Skeletal muscle tissue (tissue), 4 donors: Measurements from ENCODE around the gene RNLS. TPM values are rescaled to one million over a fixed set of nuclear protein-coding genes. Genes with fewer than 3 reads are reported as not detected.

ENCODE experiments used
- H3K27ac ChIP-seq: one replicate; pipeline ENCODE4 v1.7.0; 2013; ENCODE audit warnings: mild to moderate bottlenecking, low read depth, low read length, inconsistent platforms
- H3K27me3 ChIP-seq, 3 donors: one replicate each; pipeline ENCODE4 v1.7.0; 2013; ENCODE audit warnings: low read length in 3 of 3; ENCODE audit not compliant: control insufficient read depth in 3 of 3, insufficient read depth in 3 of 3
- H3K36me3 ChIP-seq, 3 donors: one replicate each; pipeline ENCODE4 v1.7.0; 2013; ENCODE audit warnings: low read length in 3 of 3; ENCODE audit not compliant: control insufficient read depth in 3 of 3, insufficient read depth in 3 of 3
- H3K4me1 ChIP-seq, 3 donors: one replicate each; pipeline ENCODE4 v1.7.0; 2013; ENCODE audit warnings: low read length in 3 of 3, mild to moderate bottlenecking in 3 of 3; ENCODE audit not compliant: control insufficient read depth in 3 of 3, insufficient read depth in 3 of 3
- H3K4me3 ChIP-seq, 3 donors: one replicate each; pipeline ENCODE4 v1.7.0; 2013; ENCODE audit warnings: low read length in 3 of 3
- H3K9ac ChIP-seq, 3 donors: one replicate each; pipeline ENCODE4 v1.7.0; 2013; ENCODE audit warnings: low read length in 3 of 3, mild to moderate bottlenecking in 3 of 3, moderate library complexity in 2 of 3, low read depth in 1 of 3
- H3K9me3 ChIP-seq, 3 donors: one replicate each; pipeline ENCODE4 v1.7.0; 2013; ENCODE audit warnings: low read length in 3 of 3; ENCODE audit not compliant: control insufficient read depth in 3 of 3
- total RNA-seq: library from RNA; depleted of rRNA; stranded (reverse); fragments of >200 nt; gene quantifications from one replicate; pipeline ENCODE4 v1.2.3, GENCODE V29; 2014
- donor health status: Osteomylitis.

The RNLS gene
- total RNA-seq, 1 donor from 2014 or later, result 4.7 TPM

DNA sequence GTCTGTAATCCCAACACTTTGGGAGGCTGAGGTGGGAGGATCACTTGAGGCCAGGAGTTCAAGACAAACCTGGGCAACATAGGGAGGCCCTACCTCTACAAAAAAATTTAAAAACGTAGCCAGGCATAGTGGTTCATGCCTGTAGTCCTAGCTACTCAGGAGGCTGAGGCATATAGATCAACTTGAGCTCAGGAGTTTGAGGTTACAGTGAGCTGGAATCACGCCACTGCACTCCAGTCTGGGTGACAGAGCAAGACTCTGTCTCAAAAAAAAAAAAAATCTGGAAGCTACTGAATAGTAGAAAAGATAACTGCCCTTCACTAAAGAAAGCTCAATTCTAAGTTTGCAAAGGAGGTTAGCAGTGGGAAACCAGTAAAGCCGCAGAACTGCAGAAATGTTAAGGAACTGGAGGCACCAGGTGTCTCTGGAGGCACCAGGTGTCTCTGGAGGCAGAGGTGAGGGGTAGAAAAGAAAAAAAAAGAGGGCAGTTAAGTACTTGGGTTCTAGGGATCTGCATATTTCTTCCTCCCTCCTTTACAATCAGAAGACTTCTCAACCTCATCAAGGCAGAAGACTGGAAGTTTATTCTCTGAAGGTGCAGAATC, 56.5 kb downstream of the RNLS start:
- Histone ChIP-seq H3K4me3 (no peak overlapping the region), H3K36me3 (no peaks in the 10 kb centered on the region), H3K27me3 (no peaks in the 10 kb centered on the region), H3K27ac (no peak overlapping the region), H3K9me3 (no peaks in the 10 kb centered on the region), H3K9ac (no peak overlapping the region), H3K4me1 (no peaks in the 10 kb centered on the region)

DNA sequence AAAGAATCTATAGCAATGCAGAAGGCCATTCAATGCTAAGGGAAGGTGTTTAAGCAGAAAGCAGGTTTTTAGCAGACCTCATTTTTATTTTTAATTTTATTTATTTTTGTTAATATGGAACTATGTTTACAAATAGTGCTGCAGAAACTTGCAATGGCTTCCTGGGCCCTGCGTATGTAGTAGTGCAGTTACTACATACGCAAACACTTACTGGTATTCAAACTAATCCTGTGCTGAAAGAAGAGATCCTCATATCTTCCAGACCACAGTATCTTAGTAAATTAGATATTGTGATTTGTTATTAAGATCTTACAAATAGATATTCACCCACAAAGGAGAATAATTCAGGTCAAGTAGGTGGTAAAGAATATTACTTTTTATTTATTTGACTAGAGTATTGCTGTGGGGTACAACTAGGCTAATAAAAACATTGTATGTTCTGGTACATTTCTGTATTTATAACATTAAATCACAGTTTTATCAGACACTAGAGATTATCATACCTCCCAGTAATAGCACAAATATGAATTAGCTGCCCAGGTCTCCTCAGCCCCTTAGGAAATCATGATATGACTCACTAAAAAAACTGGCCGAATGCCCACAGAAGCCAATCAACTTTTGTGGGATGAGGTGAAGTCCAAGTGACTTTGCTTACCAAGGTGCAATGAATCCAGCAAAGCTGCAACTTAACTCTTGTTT, 57.6 kb downstream of the RNLS start:
- Histone ChIP-seq H3K27ac (no peak overlapping the region), H3K9me3 (no peaks in the 10 kb centered on the region), H3K9ac (no peak overlapping the region), H3K4me1 (no peaks in the 10 kb centered on the region), H3K27me3 (no peaks in the 10 kb centered on the region), H3K4me3 (no peak overlapping the region), H3K36me3 (no peaks in the 10 kb centered on the region)

GRCh38 chr10:88523739-88524400, 59.2 kb downstream of the RNLS start:
- Histone ChIP-seq H3K27me3 (no peaks in the 10 kb centered on the region), H3K4me1 (no peaks in the 10 kb centered on the region), H3K27ac (no peak overlapping the region), H3K9ac (no peak overlapping the region), H3K36me3 (no peaks in the 10 kb centered on the region), H3K9me3 (no peaks in the 10 kb centered on the region), H3K4me3 (no peak overlapping the region)

DNA sequence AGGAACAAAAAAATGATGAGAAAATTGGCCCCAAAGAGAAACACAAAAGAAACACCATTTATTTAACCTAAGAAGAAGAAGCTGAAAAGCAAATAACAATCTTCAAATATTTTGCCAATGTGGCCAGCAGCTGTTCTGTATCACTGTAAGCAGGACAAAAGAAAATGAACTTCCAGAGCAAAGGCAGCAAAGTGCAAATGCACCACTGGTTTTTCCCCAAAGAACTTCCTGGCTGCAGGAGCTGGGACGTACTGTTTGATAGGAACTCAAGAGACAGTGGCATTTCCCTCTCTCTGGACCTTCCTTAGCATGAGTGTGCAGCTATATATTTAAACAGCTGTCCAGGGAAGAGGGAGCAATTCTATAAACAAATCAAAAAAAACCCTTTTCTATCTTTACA, 60.4 kb downstream of the RNLS start:
- Histone ChIP-seq H3K9me3 (no peaks in the 10 kb centered on the region), H3K9ac (no peak overlapping the region), H3K4me1 (no peaks in the 10 kb centered on the region), H3K4me3 (no peak overlapping the region), H3K36me3 (no peaks in the 10 kb centered on the region), H3K27ac (no peak overlapping the region), H3K27me3 (no peaks in the 10 kb centered on the region)

- Histone ChIP-seq H3K27ac (no peak overlapping the region), H3K9me3 (no peaks in the 10 kb centered on the region), H3K4me3 (no peak overlapping the region), H3K27me3 (no peaks in the 10 kb centered on the region), H3K9ac (no peak overlapping the region), H3K4me1 (no peaks in the 10 kb centered on the region), H3K36me3 (no peaks in the 10 kb centered on the region)
These were observed 61.3 kb downstream of the RNLS start for GRCh38 chr10:88521791-88522190.

DNA sequence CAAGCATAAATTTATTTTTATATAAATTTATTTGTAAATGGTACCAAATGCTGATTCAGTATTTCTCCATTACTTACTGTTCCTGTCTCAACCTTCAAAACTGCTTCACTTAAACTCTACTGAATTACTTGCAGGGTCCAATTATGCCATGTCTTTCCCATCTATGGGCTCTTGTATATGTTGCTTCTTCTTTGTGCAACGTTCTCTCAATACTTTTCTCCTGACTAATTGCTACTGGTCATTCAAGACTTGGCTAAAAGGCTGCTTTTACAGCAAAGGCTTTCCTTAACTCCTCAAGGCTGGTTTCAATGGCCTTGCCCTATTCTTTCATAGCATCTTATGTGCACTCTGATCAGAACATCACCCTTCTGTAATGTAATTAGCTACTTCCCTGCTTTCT, 67.9 kb downstream of the RNLS start:
- Histone ChIP-seq H3K27ac (no peak overlapping the region), H3K36me3 (no peaks in the 10 kb centered on the region), H3K9me3 (no peaks in the 10 kb centered on the region), H3K9ac (no peak overlapping the region), H3K4me1 (no peaks in the 10 kb centered on the region), H3K27me3 (no peaks in the 10 kb centered on the region), H3K4me3 (no peak overlapping the region)

- Histone ChIP-seq H3K36me3 (no peaks in the 10 kb centered on the region), H3K27ac (no peak overlapping the region), H3K4me3 (no peak overlapping the region), H3K4me1 (no peaks in the 10 kb centered on the region), H3K27me3 (no peaks in the 10 kb centered on the region), H3K9ac (no peak overlapping the region), H3K9me3 (no peaks in the 10 kb centered on the region)
These were observed 70.5 kb downstream of the RNLS start for GRCh38 chr10:88512599-88512998.

GRCh38 chr10:88508796-88509195, 74.3 kb downstream of the RNLS start:
- H3K27ac ChIP-seq, result no peak overlapping the region
- no peaks in the 10 kb centered on the region for H3K36me3 ChIP-seq
- H3K9me3 ChIP-seq, result no peaks in the 10 kb centered on the region
- H3K4me3 ChIP-seq, result no peak overlapping the region
- no peaks in the 10 kb centered on the region for H3K27me3 ChIP-seq
- no peaks in the 10 kb centered on the region for H3K4me1 ChIP-seq
- no peak overlapping the region for H3K9ac ChIP-seq

GRCh38 chr10:88507826-88508453, 75.2 kb downstream of the RNLS start:
- H3K27me3 ChIP-seq, result no peaks in the 10 kb centered on the region
- no peaks in the 10 kb centered on the region for H3K36me3 ChIP-seq
- H3K4me1 ChIP-seq, result no peaks in the 10 kb centered on the region
- no peak overlapping the region for H3K4me3 ChIP-seq
- H3K9me3 ChIP-seq, result no peaks in the 10 kb centered on the region
- no peak overlapping the region for H3K9ac ChIP-seq
- no peak overlapping the region for H3K27ac ChIP-seq

- Histone ChIP-seq H3K9ac (no peak overlapping the region), H3K36me3 (no peaks in the 10 kb centered on the region), H3K27me3 (no peaks in the 10 kb centered on the region), H3K4me1 (no peaks in the 10 kb centered on the region), H3K4me3 (no peak overlapping the region), H3K27ac (no peak overlapping the region), H3K9me3 (no peaks in the 10 kb centered on the region)
These were observed 75.7 kb downstream of the RNLS start for GRCh38 chr10:88507404-88507803.
